Measurements from ENCODE around the gene SMIM41.

The SMIM41 gene

GRCh38 chr12:52122540-52122871, 43.0 kb downstream of the SMIM41 start:
- H3K27ac ChIP-seq (ENCODE audit: low read depth in 2 of 2, low read length in 2 of 2): no peak overlapping the region
- H3K4me1 ChIP-seq (ENCODE audit: control insufficient read depth in 2 of 2, insufficient read depth in 2 of 2, low read length in 2 of 2): peaks cover 7 to 13% of the 10 kb centered on the region in 2 donors

GRCh38 chr12:52122904-52123303, 43.4 kb downstream of the SMIM41 start:
- Histone ChIP-seq H3K27me3 (ENCODE audit: control insufficient read depth in 2 of 2, insufficient read depth in 2 of 2, low read length in 2 of 2) (no peaks in the 10 kb centered on the region), H3K4me1 (ENCODE audit: control insufficient read depth in 2 of 2, insufficient read depth in 2 of 2, low read length in 2 of 2) (peaks cover 7 to 13% of the 10 kb centered on the region in 2 donors), H3K9ac (ENCODE audit: low read depth in 1 of 2, low read length in 2 of 2) (no peak overlapping the region), H3K36me3 (ENCODE audit: control insufficient read depth in 2 of 2, insufficient read depth in 2 of 2, low read length in 2 of 2) (no peaks in the 10 kb centered on the region), H3K4me3 (ENCODE audit: low read length in 2 of 2) (no peak overlapping the region), H3K9me3 (ENCODE audit: control insufficient read depth in 2 of 2, low read length in 2 of 2) (no peaks in the 10 kb centered on the region), H3K27ac (ENCODE audit: low read depth in 2 of 2, low read length in 2 of 2) (no peak overlapping the region)

More at GRCh38 chr12:52122540-52122871, 43.0 kb downstream of the SMIM41 start:
- Histone ChIP-seq H3K36me3 (ENCODE audit: control insufficient read depth in 2 of 2, insufficient read depth in 2 of 2, low read length in 2 of 2) (no peaks in the 10 kb centered on the region), H3K9me3 (ENCODE audit: control insufficient read depth in 2 of 2, low read length in 2 of 2) (no peaks in the 10 kb centered on the region), H3K27me3 (ENCODE audit: control insufficient read depth in 2 of 2, insufficient read depth in 2 of 2, low read length in 2 of 2) (no peaks in the 10 kb centered on the region), H3K4me3 (ENCODE audit: low read length in 2 of 2) (no peak overlapping the region), H3K9ac (ENCODE audit: low read depth in 1 of 2, low read length in 2 of 2) (no peak overlapping the region)

GRCh38 chr12:52123487-52124186, 44.1 kb downstream of the SMIM41 start:
- Histone ChIP-seq H3K27ac (ENCODE audit: low read depth in 2 of 2, low read length in 2 of 2) (no peak overlapping the region), H3K36me3 (ENCODE audit: control insufficient read depth in 2 of 2, insufficient read depth in 2 of 2, low read length in 2 of 2) (no peaks in the 10 kb centered on the region), H3K4me3 (ENCODE audit: low read length in 2 of 2) (no peak overlapping the region), H3K9ac (ENCODE audit: low read depth in 1 of 2, low read length in 2 of 2) (no peak overlapping the region), H3K27me3 (ENCODE audit: control insufficient read depth in 2 of 2, insufficient read depth in 2 of 2, low read length in 2 of 2) (no peaks in the 10 kb centered on the region), H3K9me3 (ENCODE audit: control insufficient read depth in 2 of 2, low read length in 2 of 2) (no peaks in the 10 kb centered on the region), H3K4me1 (ENCODE audit: control insufficient read depth in 2 of 2, insufficient read depth in 2 of 2, low read length in 2 of 2) (peaks cover 7 to 13% of the 10 kb centered on the region in 2 donors)

GRCh38 chr12:52125476-52125900, 46.0 kb downstream of the SMIM41 start:
- Histone ChIP-seq H3K27ac (ENCODE audit: low read depth in 2 of 2, low read length in 2 of 2) (no peak overlapping the region), H3K36me3 (ENCODE audit: control insufficient read depth in 2 of 2, insufficient read depth in 2 of 2, low read length in 2 of 2) (no peaks in the 10 kb centered on the region), H3K4me3 (ENCODE audit: low read length in 2 of 2) (no peak overlapping the region), H3K27me3 (ENCODE audit: control insufficient read depth in 2 of 2, insufficient read depth in 2 of 2, low read length in 2 of 2) (no peaks in the 10 kb centered on the region), H3K4me1 (ENCODE audit: control insufficient read depth in 2 of 2, insufficient read depth in 2 of 2, low read length in 2 of 2) (peaks cover 0 to 5% of the 10 kb centered on the region in 2 donors), H3K9me3 (ENCODE audit: control insufficient read depth in 2 of 2, low read length in 2 of 2) (no peaks in the 10 kb centered on the region), H3K9ac (ENCODE audit: low read depth in 1 of 2, low read length in 2 of 2) (no peak overlapping the region)

GRCh38 chr12:52126050-52126604, 46.6 kb downstream of the SMIM41 start:
- Histone ChIP-seq H3K4me1 (ENCODE audit: control insufficient read depth in 2 of 2, insufficient read depth in 2 of 2, low read length in 2 of 2) (peaks cover 0 to 5% of the 10 kb centered on the region in 2 donors), H3K9ac (ENCODE audit: low read depth in 1 of 2, low read length in 2 of 2) (no peak overlapping the region), H3K9me3 (ENCODE audit: control insufficient read depth in 2 of 2, low read length in 2 of 2) (no peaks in the 10 kb centered on the region), H3K27ac (ENCODE audit: low read depth in 2 of 2, low read length in 2 of 2) (peak overlapping the region; percentile 9 to 38), H3K4me3 (ENCODE audit: low read length in 2 of 2) (no peak overlapping the region), H3K27me3 (ENCODE audit: control insufficient read depth in 2 of 2, insufficient read depth in 2 of 2, low read length in 2 of 2) (no peaks in the 10 kb centered on the region), H3K36me3 (ENCODE audit: control insufficient read depth in 2 of 2, insufficient read depth in 2 of 2, low read length in 2 of 2) (no peaks in the 10 kb centered on the region)

- Histone ChIP-seq H3K9ac (ENCODE audit: low read depth in 1 of 2, low read length in 2 of 2) (no peak overlapping the region), H3K9me3 (ENCODE audit: control insufficient read depth in 2 of 2, low read length in 2 of 2) (no peaks in the 10 kb centered on the region), H3K36me3 (ENCODE audit: control insufficient read depth in 2 of 2, insufficient read depth in 2 of 2, low read length in 2 of 2) (no peaks in the 10 kb centered on the region), H3K4me3 (ENCODE audit: low read length in 2 of 2) (no peak overlapping the region), H3K27ac (ENCODE audit: low read depth in 2 of 2, low read length in 2 of 2) (peak overlapping the region in 1 of 2 donors; percentile 9), H3K4me1 (ENCODE audit: control insufficient read depth in 2 of 2, insufficient read depth in 2 of 2, low read length in 2 of 2) (no peaks in the 10 kb centered on the region), H3K27me3 (ENCODE audit: control insufficient read depth in 2 of 2, insufficient read depth in 2 of 2, low read length in 2 of 2) (no peaks in the 10 kb centered on the region)
These were observed 47.4 kb downstream of the SMIM41 start for GRCh38 chr12:52126605-52127578.

GRCh38 chr12:52127683-52128450, 48.4 kb downstream of the SMIM41 start:
- no peaks in the 10 kb centered on the region for H3K4me1 ChIP-seq (ENCODE audit: control insufficient read depth in 2 of 2, insufficient read depth in 2 of 2, low read length in 2 of 2)
- H3K4me3 ChIP-seq (ENCODE audit: low read length in 2 of 2): no peak overlapping the region
- H3K27ac ChIP-seq (ENCODE audit: low read depth in 2 of 2, low read length in 2 of 2): no peak overlapping the region
- H3K9ac ChIP-seq (ENCODE audit: low read depth in 1 of 2, low read length in 2 of 2): no peak overlapping the region
- no peaks in the 10 kb centered on the region for H3K36me3 ChIP-seq (ENCODE audit: control insufficient read depth in 2 of 2, insufficient read depth in 2 of 2, low read length in 2 of 2)
- no peaks in the 10 kb centered on the region for H3K27me3 ChIP-seq (ENCODE audit: control insufficient read depth in 2 of 2, insufficient read depth in 2 of 2, low read length in 2 of 2)
- H3K9me3 ChIP-seq (ENCODE audit: control insufficient read depth in 2 of 2, low read length in 2 of 2): no peaks in the 10 kb centered on the region

- Histone ChIP-seq H3K4me3 (ENCODE audit: low read length in 2 of 2) (no peak overlapping the region), H3K27me3 (ENCODE audit: control insufficient read depth in 2 of 2, insufficient read depth in 2 of 2, low read length in 2 of 2) (no peaks in the 10 kb centered on the region), H3K36me3 (ENCODE audit: control insufficient read depth in 2 of 2, insufficient read depth in 2 of 2, low read length in 2 of 2) (no peaks in the 10 kb centered on the region), H3K9ac (ENCODE audit: low read depth in 1 of 2, low read length in 2 of 2) (no peak overlapping the region), H3K27ac (ENCODE audit: low read depth in 2 of 2, low read length in 2 of 2) (no peak overlapping the region), H3K4me1 (ENCODE audit: control insufficient read depth in 2 of 2, insufficient read depth in 2 of 2, low read length in 2 of 2) (no peaks in the 10 kb centered on the region), H3K9me3 (ENCODE audit: control insufficient read depth in 2 of 2, low read length in 2 of 2) (no peaks in the 10 kb centered on the region)
These were observed 51.2 kb downstream of the SMIM41 start for GRCh38 chr12:52130711-52131110.

GRCh38 chr12:52132754-52133161, 53.3 kb downstream of the SMIM41 start:
- no peak overlapping the region for H3K27ac ChIP-seq (ENCODE audit: low read depth in 2 of 2, low read length in 2 of 2)
- no peaks in the 10 kb centered on the region for H3K4me1 ChIP-seq (ENCODE audit: control insufficient read depth in 2 of 2, insufficient read depth in 2 of 2, low read length in 2 of 2)
- no peaks in the 10 kb centered on the region for H3K27me3 ChIP-seq (ENCODE audit: control insufficient read depth in 2 of 2, insufficient read depth in 2 of 2, low read length in 2 of 2)
- H3K4me3 ChIP-seq (ENCODE audit: low read length in 2 of 2): no peak overlapping the region
- H3K9ac ChIP-seq (ENCODE audit: low read depth in 1 of 2, low read length in 2 of 2): no peak overlapping the region
- no peaks in the 10 kb centered on the region for H3K9me3 ChIP-seq (ENCODE audit: control insufficient read depth in 2 of 2, low read length in 2 of 2)
- no peaks in the 10 kb centered on the region for H3K36me3 ChIP-seq (ENCODE audit: control insufficient read depth in 2 of 2, insufficient read depth in 2 of 2, low read length in 2 of 2)
